Stomach (tissue), 9 donors: Measurements from ENCODE around the gene PIK3R4. TPM values are rescaled to one million over a fixed set of nuclear protein-coding genes. Genes with fewer than 3 reads are reported as not detected.

ENCODE experiments used
- DNase-seq, 2 donors: peaks; one replicate each; pipeline versions ENCODE4 v3.0.0 to v3.0.0-alpha.2; 2013 to 2019
- H3K27ac ChIP-seq, 5 donors: fragments of 200-600 bp in 4 of 5; sonication (generic) in 4 of 5; one replicate each; pipeline ENCODE4 v1.5.1; 2013 to 2019; ENCODE audit warnings: mild to moderate bottlenecking in 1 of 5, moderate library complexity in 1 of 5
- H3K27me3 ChIP-seq, 3 donors: fragments of 200-600 bp; sonication (generic); one replicate each; pipeline ENCODE4 v1.5.1; 2017 to 2019; ENCODE audit warnings: mixed run types in 1 of 3
- H3K36me3 ChIP-seq, 4 donors: fragments of 200-600 bp; sonication (generic); 1 replicate in 3 of 4; 2 replicates in 1 of 4; pipeline ENCODE4 v1.5.1; 2016 to 2019
- H3K4me1 ChIP-seq, 4 donors: fragments of 200-600 bp; sonication (generic); one replicate each; pipeline ENCODE4 v1.5.1; 2016 to 2019
- H3K4me3 ChIP-seq, 4 donors: fragments of 200-600 bp; sonication (generic) in 3 of 4; one replicate each; pipeline ENCODE4 v1.5.1; 2016 to 2019; ENCODE audit warnings: mild to moderate bottlenecking in 1 of 4
- H3K9me3 ChIP-seq, 4 donors: fragments of 200-600 bp; sonication (generic); one replicate each; pipeline ENCODE4 v1.5.1; 2016 to 2019
- CTCF ChIP-seq, 7 experiments: fragments of 450-650 bp in 4 of 7; fragments of 200-600 bp in 3 of 7; sonication (generic) in 3 of 7; IDR thresholded peaks; one replicate each; pipeline ENCODE4 v1.5.1; 2016 to 2019; ENCODE audit warnings: antibody characterized with exemption in 7 of 7, control low read depth in 2 of 7, mild to moderate bottlenecking in 1 of 7
- EP300 ChIP-seq: sonication (generic); formaldehyde crosslinking; IDR thresholded peaks from one replicate; pipeline ENCODE4 v1.6.1; 2017; ENCODE audit warnings: antibody characterized with exemption
- POLR2A ChIP-seq, 4 donors: fragments of 450-650 bp; IDR thresholded peaks; one replicate each; pipeline ENCODE4 v1.6.1; 2016; ENCODE audit warnings: antibody characterized with exemption in 4 of 4, control low read depth in 2 of 4, mild to moderate bottlenecking in 1 of 4, moderate library complexity in 1 of 4
- POLR2AphosphoS5 ChIP-seq, 3 donors: sonication (generic); formaldehyde crosslinking; IDR thresholded peaks; one replicate each; pipeline ENCODE4 v1.6.1; 2016; ENCODE audit warnings: antibody characterized with exemption in 3 of 3
- WGBS, 5 donors: extraction: QIAGEN DNeasy Blood & Tissue Kit in 3 of 5; methylation state at CpG; one replicate each; pipeline versions ENCODE4 v1.1.5 to v1.1.7; 2013 to 2018; 5-methylcytosine and 5-hydroxymethylcytosine counted together
- intact Hi-C: fragments of 100-400 bp; cut with DNase I; formaldehyde crosslinking; loops from one replicate; pipeline ENCODE4 v1.15.1; 2023; ENCODE audit warnings: low total_unique reads
- polyA plus RNA-seq, 3 donors: library from polyadenylated mRNA; stranded (reverse); fragments of 200-250 nt; gene quantifications; one replicate each; pipeline ENCODE4 v1.2.3, GENCODE V29; 2013
- total RNA-seq, 5 donors: library from RNA; depleted of rRNA; stranded (reverse); fragments of >200 nt; gene quantifications; one replicate each; pipeline versions ENCODE4 v1.1.0 to v1.2.3, GENCODE V29; 2014 to 2016
- donor health status: healthy with polysubstance abuse.
- donor health status: Bipolar disorder and iron deficiency.
- donor health status: healthy.

PIK3R4 gene
- total and polyA plus RNA-seq, 8 donors = 6.4 to 45.5 (median 19.7) TPM

GRCh38 chr3:130705501-130705900 is 41.1 kb downstream of the PIK3R4 start:
- Histone ChIP-seq H3K9me3 (no peaks in the 10 kb centered on the region), H3K4me1 (no peaks in the 10 kb centered on the region), H3K27ac (no peak overlapping the region), H3K4me3 (no peak overlapping the region), H3K36me3 (peaks cover 13 to 70% (median 57%) of the 10 kb centered on the region in 4 donors), H3K27me3 (no peaks in the 10 kb centered on the region)
- no peak for DNase-seq
- 50 to 80% (median 62%) methylated on average over 6 of the region's 6 CpGs for WGBS, 5 donors
- TF ChIP-seq EP300 (no peak), POLR2A (IDR thresholded peaks at IDR 0.05) (no peak), POLR2AphosphoS5 (IDR thresholded peaks at IDR 0.05) (no peak), CTCF (IDR thresholded peaks at IDR 0.05) (no peak)
- intact Hi-C loops = no loop called here

GRCh38 chr3:130702985-130703384 is 43.6 kb downstream of the PIK3R4 start:
- WGBS, 5 donors = 79 to 97% (median 91%) methylated on average over 3 of the region's 3 CpGs
- intact Hi-C loops = no loop called here
- DNase-seq = no peak
- H3K36me3 ChIP-seq = peaks cover 13 to 80% (median 71%) of the 10 kb centered on the region in 4 donors
- H3K27ac ChIP-seq = no peak overlapping the region
- H3K4me1 ChIP-seq = no peaks in the 10 kb centered on the region
- TF ChIP-seq POLR2A (IDR thresholded peaks at IDR 0.05) (no peak), POLR2AphosphoS5 (IDR thresholded peaks at IDR 0.05) (no peak), EP300 (no peak), CTCF (IDR thresholded peaks at IDR 0.05) (no peak)
- H3K27me3 ChIP-seq = no peaks in the 10 kb centered on the region
- no peak overlapping the region for H3K4me3 ChIP-seq
- H3K9me3 ChIP-seq = no peaks in the 10 kb centered on the region

DNA sequence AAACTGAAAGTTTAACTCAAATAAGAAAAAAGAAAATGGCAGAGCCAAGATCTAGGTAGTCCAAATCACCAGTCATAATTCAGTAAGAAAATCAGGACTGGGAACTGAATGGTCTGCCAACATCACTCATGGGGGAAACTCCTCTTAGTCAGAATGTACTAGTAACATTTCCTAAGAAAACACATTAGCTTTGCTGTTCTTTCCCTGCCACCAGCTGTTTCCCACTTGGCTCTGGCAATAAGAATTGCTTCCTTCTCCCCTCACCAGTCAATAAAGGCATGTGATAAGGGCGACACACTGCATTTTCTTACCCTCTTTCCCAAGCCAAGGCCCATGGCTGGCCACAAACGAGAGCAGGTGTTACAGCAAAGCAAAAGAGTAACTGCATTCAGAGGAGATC is 46.1 kb downstream of the PIK3R4 start:
- Histone ChIP-seq H3K4me3 (no peak overlapping the region), H3K4me1 (no peaks in the 10 kb centered on the region), H3K27me3 (no peaks in the 10 kb centered on the region), H3K27ac (no peak overlapping the region), H3K36me3 (peaks cover 10 to 76% (median 74%) of the 10 kb centered on the region in 4 donors), H3K9me3 (no peaks in the 10 kb centered on the region)
- peak in 1 of 2 donors; percentile 16 for DNase-seq
- TF ChIP-seq POLR2AphosphoS5 (IDR thresholded peaks at IDR 0.05) (peak in 1 of 3 donors; percentile 18), POLR2A (IDR thresholded peaks at IDR 0.05) (no peak)
- intact Hi-C loops = no loop called here
- WGBS, 5 donors = 28 to 55% (median 39%) methylated on average over 2 of the region's 2 CpGs

DNA sequence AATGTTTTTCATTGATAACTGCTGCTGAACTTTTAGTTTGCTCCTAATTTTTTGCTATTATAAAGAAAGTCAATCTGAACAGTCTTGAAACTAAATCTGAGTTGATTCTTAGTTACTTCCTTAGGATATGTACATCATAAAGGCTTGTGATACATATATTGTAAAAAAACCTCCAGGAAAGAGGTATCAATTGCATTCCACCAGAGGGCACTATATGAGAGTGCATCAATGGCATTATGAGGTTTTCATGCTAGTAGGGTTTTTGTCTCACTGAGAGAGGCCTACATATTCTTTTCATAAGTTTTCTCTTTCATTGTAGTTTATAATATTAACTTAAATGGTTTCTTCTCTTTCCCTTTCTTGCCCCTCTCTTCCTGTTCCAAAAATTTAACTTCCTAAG is 46.9 kb downstream of the PIK3R4 start:
- peaks cover 10 to 73% (median 70%) of the 10 kb centered on the region in 4 donors for H3K36me3 ChIP-seq
- H3K27me3 ChIP-seq = no peaks in the 10 kb centered on the region
- TF ChIP-seq EP300 (no peak), POLR2A (IDR thresholded peaks at IDR 0.05) (no peak), POLR2AphosphoS5 (IDR thresholded peaks at IDR 0.05) (no peak), CTCF (IDR thresholded peaks at IDR 0.05) (peak in 4 of 7 experiments; percentile 7 to 39 (median 16))
- intact Hi-C loops = no loop called here
- no peak overlapping the region for H3K27ac ChIP-seq
- H3K4me3 ChIP-seq = no peak overlapping the region
- H3K9me3 ChIP-seq = no peaks in the 10 kb centered on the region
- DNase-seq = peak in 1 of 2 donors; percentile 23
- H3K4me1 ChIP-seq = no peaks in the 10 kb centered on the region

- Histone ChIP-seq H3K9me3 (no peaks in the 10 kb centered on the region), H3K36me3 (peaks cover 3 to 51% (median 44%) of the 10 kb centered on the region in 4 donors), H3K27me3 (no peaks in the 10 kb centered on the region), H3K4me1 (no peaks in the 10 kb centered on the region), H3K4me3 (no peak overlapping the region), H3K27ac (no peak overlapping the region)
- DNase-seq = no peak
- TF ChIP-seq POLR2AphosphoS5 (IDR thresholded peaks at IDR 0.05) = no peak
- no peak for TF ChIP-seq EP300
- no peak for TF ChIP-seq POLR2A (IDR thresholded peaks at IDR 0.05)
- TF ChIP-seq CTCF (IDR thresholded peaks at IDR 0.05) = no peak
- intact Hi-C loops = no loop called here
- WGBS, 5 donors = 93 to 100% (median 97%) methylated on average over 2 of the region's 2 CpGs
Measured at GRCh38 chr3:130693314-130693713, 53.3 kb downstream of the PIK3R4 start.
